ENCODE results near the gene STAC3. TPM values are rescaled to one million over a fixed set of nuclear protein-coding genes. Genes with fewer than 3 reads are reported as not detected.

STAC3 gene
- total RNA-seq, 1 experiment from 2014 or later = 3.3 TPM

DNA sequence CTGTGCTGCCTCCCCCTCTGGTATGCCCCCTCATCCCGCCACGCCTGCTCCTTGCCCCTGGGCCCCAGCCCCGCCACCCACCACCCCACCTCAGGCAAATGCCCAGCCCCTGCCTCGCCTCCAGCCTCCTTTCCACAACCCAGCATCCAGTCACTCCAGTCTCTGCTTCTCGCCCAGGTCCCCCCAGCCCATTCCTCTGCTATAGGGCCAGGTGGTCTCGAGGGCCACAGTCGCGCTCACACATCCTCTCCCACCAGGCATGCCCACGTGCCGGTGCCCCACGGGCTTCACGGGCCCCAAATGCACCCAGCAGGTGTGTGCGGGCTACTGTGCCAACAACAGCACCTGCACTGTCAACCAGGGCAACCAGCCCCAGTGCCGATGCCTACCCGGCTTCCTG is 40.5 kb downstream of the STAC3 start:
- H3K27ac Mint-ChIP-seq = no peak overlapping the region
- ChIA-PET CTCF (interaction anchor here (8.3 to 8.5 kb wide), 2 partner anchors 15 to 30 kb away, joined by 197 to 415 read pairs; a partner anchor contains a TSS), POLR2A (no interaction called here)
- peaks cover 26% of the 10 kb centered on the region for H3K36me3 Mint-ChIP-seq
- peaks cover 22% of the 10 kb centered on the region for H3K27me3 Mint-ChIP-seq (ENCODE audit: low read depth)
- H3K4me1 Mint-ChIP-seq = peaks cover 25% of the 10 kb centered on the region
- ATAC-seq = no peak
- H3K4me3 Mint-ChIP-seq = no peak overlapping the region
- no peaks in the 10 kb centered on the region for H3K9me3 Mint-ChIP-seq
- TF ChIP-seq MYBL2 (CRISPR knock-in tag; IDR thresholded peaks at IDR 0.05) = no peak
- TF ChIP-seq SP1 (CRISPR knock-in tag; conservative IDR thresholded peaks at IDR 0.05) = no peak
- no peak for TF ChIP-seq ZBTB21 (CRISPR knock-in tag; IDR thresholded peaks at IDR 0.05; ENCODE audit: borderline replicate concordance)
- TF ChIP-seq GTF2I (CRISPR knock-in tag; conservative IDR thresholded peaks at IDR 0.05) = no peak
- TF ChIP-seq, protein P1, sequence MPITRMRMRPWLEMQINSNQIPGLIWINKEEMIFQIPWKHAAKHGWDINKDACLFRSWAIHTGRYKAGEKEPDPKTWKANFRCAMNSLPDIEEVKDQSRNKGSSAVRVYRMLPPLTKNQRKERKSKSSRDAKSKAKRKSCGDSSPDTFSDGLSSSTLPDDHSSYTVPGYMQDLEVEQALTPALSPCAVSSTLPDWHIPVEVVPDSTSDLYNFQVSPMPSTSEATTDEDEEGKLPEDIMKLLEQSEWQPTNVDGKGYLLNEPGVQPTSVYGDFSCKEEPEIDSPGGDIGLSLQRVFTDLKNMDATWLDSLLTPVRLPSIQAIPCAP (CRISPR knock-in tag; IDR thresholded peaks at IDR 0.05) = no peak
- no peak for TF ChIP-seq NR3C1 (CRISPR knock-in tag; conservative IDR thresholded peaks at IDR 0.05; ENCODE audit: low read depth)
- no peak for DNase-seq (ENCODE audit: low spot score)

DNA sequence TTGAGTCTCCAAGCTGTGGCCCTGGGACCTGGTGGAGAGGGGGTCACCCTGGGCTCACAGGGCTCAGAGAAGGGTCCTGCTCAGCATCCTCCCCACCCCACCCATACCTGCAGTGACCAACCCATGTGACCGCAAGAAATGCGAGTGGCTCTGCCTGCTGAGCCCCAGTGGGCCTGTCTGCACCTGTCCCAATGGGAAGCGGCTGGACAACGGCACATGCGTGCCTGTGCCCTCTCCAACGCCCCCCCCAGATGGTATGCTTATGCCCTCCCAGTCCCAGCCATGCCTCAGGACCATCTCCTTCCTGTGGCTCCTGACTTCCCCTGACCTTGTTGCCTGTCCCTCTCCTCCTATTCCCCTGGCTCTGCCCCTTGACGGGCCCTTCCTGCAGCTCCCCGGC is 41.1 kb downstream of the STAC3 start:
- no peak overlapping the region for H3K4me3 Mint-ChIP-seq
- no peak for ATAC-seq
- H3K27ac Mint-ChIP-seq = no peak overlapping the region
- ChIA-PET CTCF (no interaction called here), POLR2A (no interaction called here)
- peaks cover 21% of the 10 kb centered on the region for H3K4me1 Mint-ChIP-seq
- TF ChIP-seq ZNF263 (CRISPR knock-in tag; IDR thresholded peaks at IDR 0.05; ENCODE audit: low read depth) (no peak), CREM (CRISPR knock-in tag; IDR thresholded peaks at IDR 0.05) (no peak), NFE2L1 (CRISPR knock-in tag; IDR thresholded peaks at IDR 0.05) (no peak), NR2C2 (CRISPR knock-in tag; IDR thresholded peaks at IDR 0.05) (no peak), JUN (CRISPR knock-in tag; IDR thresholded peaks at IDR 0.05) (no peak), RELA (CRISPR knock-in tag; IDR thresholded peaks at IDR 0.05; ENCODE audit: borderline replicate concordance) (no peak), ZNF671 (CRISPR knock-in tag; IDR thresholded peaks at IDR 0.05) (no peak)
- TF ChIP-seq, protein P2, sequence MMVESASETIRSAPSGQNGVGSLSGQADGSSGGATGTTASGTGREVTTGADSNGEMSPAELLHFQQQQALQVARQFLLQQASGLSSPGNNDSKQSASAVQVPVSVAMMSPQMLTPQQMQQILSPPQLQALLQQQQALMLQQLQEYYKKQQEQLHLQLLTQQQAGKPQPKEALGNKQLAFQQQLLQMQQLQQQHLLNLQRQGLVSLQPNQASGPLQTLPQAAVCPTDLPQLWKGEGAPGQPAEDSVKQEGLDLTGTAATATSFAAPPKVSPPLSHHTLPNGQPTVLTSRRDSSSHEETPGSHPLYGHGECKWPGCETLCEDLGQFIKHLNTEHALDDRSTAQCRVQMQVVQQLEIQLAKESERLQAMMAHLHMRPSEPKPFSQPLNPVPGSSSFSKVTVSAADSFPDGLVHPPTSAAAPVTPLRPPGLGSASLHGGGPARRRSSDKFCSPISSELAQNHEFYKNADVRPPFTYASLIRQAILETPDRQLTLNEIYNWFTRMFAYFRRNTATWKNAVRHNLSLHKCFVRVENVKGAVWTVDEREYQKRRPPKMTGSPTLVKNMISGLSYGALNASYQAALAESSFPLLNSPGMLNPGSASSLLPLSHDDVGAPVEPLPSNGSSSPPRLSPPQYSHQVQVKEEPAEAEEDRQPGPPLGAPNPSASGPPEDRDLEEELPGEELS (CRISPR knock-in tag; IDR thresholded peaks at IDR 0.05) = no peak
- TF ChIP-seq, protein P3, sequence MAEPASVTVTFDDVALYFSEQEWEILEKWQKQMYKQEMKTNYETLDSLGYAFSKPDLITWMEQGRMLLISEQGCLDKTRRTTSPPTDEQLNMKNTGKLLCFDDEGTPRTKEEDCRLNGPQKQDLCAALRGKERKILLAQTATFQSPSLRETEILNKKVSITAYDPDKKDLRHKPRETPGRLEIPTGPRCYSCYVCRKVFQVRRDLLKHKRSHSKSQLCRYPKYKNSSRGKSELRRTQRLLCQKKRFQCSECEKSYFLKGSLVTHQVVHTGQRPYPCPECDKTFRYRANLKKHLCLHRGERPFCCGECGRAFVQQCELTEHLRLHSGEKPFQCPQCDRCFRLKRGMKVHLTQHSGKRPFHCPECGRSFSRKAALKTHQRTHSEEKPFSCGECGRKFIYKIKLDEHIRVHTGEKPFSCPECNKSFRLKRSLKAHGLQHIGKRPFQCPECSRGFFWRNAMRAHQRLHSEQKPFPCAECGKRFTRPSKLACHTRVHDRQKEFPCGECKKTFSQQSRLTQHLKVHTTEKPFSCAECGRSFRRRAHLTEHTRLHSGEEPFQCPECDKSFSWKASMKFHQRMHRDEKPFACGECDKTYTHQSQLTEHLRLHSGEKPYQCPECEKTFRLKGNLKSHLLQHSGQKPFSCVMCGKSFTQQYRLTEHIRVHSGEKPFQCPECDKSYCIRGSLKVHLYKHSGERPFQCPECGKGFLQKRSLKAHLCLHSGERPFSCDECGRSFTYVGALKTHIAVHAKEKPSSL (CRISPR knock-in tag; conservative IDR thresholded peaks at IDR 0.05) = no peak
- TF ChIP-seq, protein P1 (CRISPR knock-in tag; IDR thresholded peaks at IDR 0.05) = no peak
- TF ChIP-seq, protein P4, sequence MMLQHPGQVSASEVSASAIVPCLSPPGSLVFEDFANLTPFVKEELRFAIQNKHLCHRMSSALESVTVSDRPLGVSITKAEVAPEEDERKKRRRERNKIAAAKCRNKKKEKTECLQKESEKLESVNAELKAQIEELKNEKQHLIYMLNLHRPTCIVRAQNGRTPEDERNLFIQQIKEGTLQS (CRISPR knock-in tag; conservative IDR thresholded peaks at IDR 0.05) = no peak
- TF ChIP-seq, protein P5, sequence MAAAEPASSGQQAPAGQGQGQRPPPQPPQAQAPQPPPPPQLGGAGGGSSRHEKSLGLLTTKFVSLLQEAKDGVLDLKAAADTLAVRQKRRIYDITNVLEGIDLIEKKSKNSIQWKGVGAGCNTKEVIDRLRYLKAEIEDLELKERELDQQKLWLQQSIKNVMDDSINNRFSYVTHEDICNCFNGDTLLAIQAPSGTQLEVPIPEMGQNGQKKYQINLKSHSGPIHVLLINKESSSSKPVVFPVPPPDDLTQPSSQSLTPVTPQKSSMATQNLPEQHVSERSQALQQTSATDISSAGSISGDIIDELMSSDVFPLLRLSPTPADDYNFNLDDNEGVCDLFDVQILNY (CRISPR knock-in tag; IDR thresholded peaks at IDR 0.05) = no peak
- H3K36me3 Mint-ChIP-seq = peaks cover 28% of the 10 kb centered on the region
- H3K9me3 Mint-ChIP-seq = no peaks in the 10 kb centered on the region
- H3K27me3 Mint-ChIP-seq (ENCODE audit: low read depth) = peaks cover 17% of the 10 kb centered on the region
- DNase-seq (ENCODE audit: low spot score) = no peak
